ENCODE data around the gene XPO6. TPM values are rescaled to one million over a fixed set of nuclear protein-coding genes. Genes with fewer than 3 reads are reported as not detected.

Gene XPO6
- polyA plus RNA-seq, 1 experiment, result 207 TPM

GRCh38 chr16:28158136-28158535, 53.6 kb downstream of the XPO6 start:
- CTCF ChIA-PET, result no interaction called here
- Histone ChIP-seq H3K27me3 (ENCODE audit: control insufficient read depth, insufficient read depth, low read length) (no peaks in the 10 kb centered on the region), H3K4me3 (ENCODE audit: low read depth, low read length) (no peak overlapping the region), H3K27ac (ENCODE audit: low read depth, low read length) (no peak overlapping the region), H3K9me3 (ENCODE audit: control insufficient read depth, insufficient read depth, low read length) (no peaks in the 10 kb centered on the region)
- no peak for TF ChIP-seq CTCF (IDR thresholded peaks at IDR 0.05; ENCODE audit: low read depth, low read length)
- POLR2A ChIA-PET, result interaction anchor here (0.6 kb wide), 1 partner anchor 23 kb away, joined by 3 read pairs; no protein-coding TSS in a partner anchor
- DNase-seq (ENCODE audit: low read depth, low spot score), result no peak

- no peaks in the 10 kb centered on the region for H3K27me3 ChIP-seq (ENCODE audit: control insufficient read depth, insufficient read depth, low read length)
- no peak for DNase-seq (ENCODE audit: low read depth, low spot score)
- TF ChIP-seq CTCF (IDR thresholded peaks at IDR 0.05; ENCODE audit: low read depth, low read length), result no peak
- CTCF ChIA-PET, result no interaction called here
- no peaks in the 10 kb centered on the region for H3K9me3 ChIP-seq (ENCODE audit: control insufficient read depth, insufficient read depth, low read length)
- POLR2A ChIA-PET, result no interaction called here
- no peak overlapping the region for H3K27ac ChIP-seq (ENCODE audit: low read depth, low read length)
- H3K4me3 ChIP-seq (ENCODE audit: low read depth, low read length), result no peak overlapping the region
Observed at GRCh38 chr16:28156056-28156680, 55.6 kb downstream of the XPO6 start.

GRCh38 chr16:28155293-28155692, 56.5 kb downstream of the XPO6 start:
- H3K4me3 ChIP-seq (ENCODE audit: low read depth, low read length), result no peak overlapping the region
- no peaks in the 10 kb centered on the region for H3K27me3 ChIP-seq (ENCODE audit: control insufficient read depth, insufficient read depth, low read length)
- no peak for DNase-seq (ENCODE audit: low read depth, low spot score)
- no peak for TF ChIP-seq CTCF (IDR thresholded peaks at IDR 0.05; ENCODE audit: low read depth, low read length)
- H3K9me3 ChIP-seq (ENCODE audit: control insufficient read depth, insufficient read depth, low read length), result no peaks in the 10 kb centered on the region
- ChIA-PET POLR2A (no interaction called here), CTCF (interaction anchor here (0.6 kb wide), 1 partner anchor 58 kb away, joined by 5 read pairs; no protein-coding TSS in a partner anchor)
- no peak overlapping the region for H3K27ac ChIP-seq (ENCODE audit: low read depth, low read length)

GRCh38 chr16:28151180-28151579, 60.6 kb downstream of the XPO6 start:
- H3K27me3 ChIP-seq (ENCODE audit: control insufficient read depth, insufficient read depth, low read length), result no peaks in the 10 kb centered on the region
- no peak overlapping the region for H3K27ac ChIP-seq (ENCODE audit: low read depth, low read length)
- no peak for DNase-seq (ENCODE audit: low read depth, low spot score)
- TF ChIP-seq CTCF (IDR thresholded peaks at IDR 0.05; ENCODE audit: low read depth, low read length), result no peak
- H3K9me3 ChIP-seq (ENCODE audit: control insufficient read depth, insufficient read depth, low read length), result no peaks in the 10 kb centered on the region
- POLR2A ChIA-PET, result interaction anchor here (0.6 kb wide), 1 partner anchor 28 kb away, joined by 3 read pairs; no protein-coding TSS in a partner anchor
- CTCF ChIA-PET, result no interaction called here
- no peak overlapping the region for H3K4me3 ChIP-seq (ENCODE audit: low read depth, low read length)

GRCh38 chr16:28149011-28149888, 62.5 kb downstream of the XPO6 start:
- Histone ChIP-seq H3K27ac (ENCODE audit: low read depth, low read length) (no peak overlapping the region), H3K4me3 (ENCODE audit: low read depth, low read length) (no peak overlapping the region), H3K9me3 (ENCODE audit: control insufficient read depth, insufficient read depth, low read length) (no peaks in the 10 kb centered on the region), H3K27me3 (ENCODE audit: control insufficient read depth, insufficient read depth, low read length) (no peaks in the 10 kb centered on the region)
- ChIA-PET CTCF (no interaction called here), POLR2A (no interaction called here)
- DNase-seq (ENCODE audit: low read depth, low spot score), result no peak
- no peak for TF ChIP-seq CTCF (IDR thresholded peaks at IDR 0.05; ENCODE audit: low read depth, low read length)
